ENCODE results near the gene SCGB2A2.

The SCGB2A2 gene

GRCh38 chr11:62269654-62270278, at the start of gene SCGB2A2:
SCGB2A2 (plus strand) TSS chr11:62270158; CDS start chr11:62270217, 59 bp downstream.
- no peak for DNase-seq (ENCODE audit: low read depth in 2 of 2)

DNA sequence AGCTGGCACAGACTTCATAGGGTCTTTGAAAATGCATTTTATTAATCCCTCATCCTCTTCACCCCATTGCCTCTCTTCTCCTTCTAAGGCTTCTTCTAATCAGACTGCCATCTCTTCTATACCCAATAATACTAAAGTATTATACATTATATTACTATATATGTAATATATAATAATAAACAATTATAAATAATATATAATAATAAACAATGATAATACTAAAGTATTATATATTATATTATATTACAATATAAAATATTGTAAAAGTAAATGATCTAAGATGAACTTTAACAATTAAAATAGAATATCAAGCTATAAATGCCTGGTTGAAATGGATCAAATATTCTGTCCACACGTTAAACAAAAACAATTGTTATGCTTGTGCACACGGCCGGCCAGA, 48.5 kb upstream of the SCGB2A2 start:
- DNase-seq (ENCODE audit: low read depth in 2 of 2): no peak

DNA sequence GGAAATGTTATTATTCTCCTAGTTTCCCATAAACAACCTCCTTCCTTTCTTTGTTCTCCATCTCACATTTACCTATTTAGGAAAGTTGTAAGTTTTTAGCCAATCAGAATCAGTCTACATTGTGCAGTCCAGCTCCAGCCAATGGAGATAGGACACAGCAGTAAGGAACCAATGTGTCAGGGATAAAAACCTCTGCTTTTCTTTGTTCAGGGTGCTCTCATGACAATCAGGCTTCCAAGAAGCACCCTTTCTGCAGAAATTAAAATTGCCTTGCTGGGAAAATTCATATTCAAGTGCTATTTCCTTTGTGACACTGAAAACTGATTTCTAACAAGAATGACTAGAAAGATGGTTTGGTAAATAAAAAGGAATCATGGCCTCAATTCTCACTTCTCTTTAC, 46.9 kb upstream of the SCGB2A2 start:
- no peak for DNase-seq (ENCODE audit: low read depth in 2 of 2)

- DNase-seq (ENCODE audit: low read depth in 2 of 2): no peak
Observed at GRCh38 chr11:62233730-62234129, 36.2 kb upstream of the SCGB2A2 start.

DNA sequence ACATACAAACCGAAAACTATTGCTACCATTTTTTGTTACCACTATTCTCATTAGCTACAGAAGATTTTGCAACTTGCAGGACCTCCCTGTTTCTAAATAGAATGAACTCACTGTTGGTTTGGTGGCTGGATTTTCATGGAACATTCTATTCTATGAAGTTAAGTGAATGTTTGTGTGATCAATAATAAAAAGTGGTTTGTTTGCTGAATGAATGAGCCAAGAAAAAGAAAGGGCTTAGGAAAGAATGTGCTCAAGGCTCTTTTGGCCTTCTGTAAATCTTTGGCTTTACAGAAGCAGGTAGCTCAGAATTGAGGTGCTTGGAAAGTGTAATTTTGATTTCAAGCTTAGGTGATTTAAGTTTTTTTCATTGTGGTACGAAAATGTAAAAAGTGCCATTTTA, 33.8 kb upstream of the SCGB2A2 start:
- no peak for DNase-seq (ENCODE audit: low read depth in 2 of 2)

DNA sequence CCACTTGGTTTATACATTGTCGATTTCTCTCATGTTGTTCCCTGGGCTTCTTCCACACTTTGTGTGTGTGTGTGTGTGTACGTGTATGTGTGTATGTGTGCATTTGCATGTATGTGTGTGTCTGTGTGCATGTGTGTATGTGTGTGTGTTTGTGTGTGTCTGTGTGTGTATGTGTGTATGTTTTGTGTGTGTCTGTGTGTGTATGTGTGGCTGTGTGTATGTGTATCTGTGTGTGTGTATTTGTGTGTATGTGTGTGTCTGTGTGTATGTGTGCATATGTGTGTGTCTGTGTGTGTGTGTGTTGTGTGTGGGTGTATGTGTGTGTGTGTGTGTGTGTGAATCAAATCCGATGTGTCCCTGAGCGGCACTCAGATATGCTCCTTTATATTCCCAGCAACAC, 32.5 kb upstream of the SCGB2A2 start:
- no peak for DNase-seq (ENCODE audit: low read depth in 2 of 2)

DNA sequence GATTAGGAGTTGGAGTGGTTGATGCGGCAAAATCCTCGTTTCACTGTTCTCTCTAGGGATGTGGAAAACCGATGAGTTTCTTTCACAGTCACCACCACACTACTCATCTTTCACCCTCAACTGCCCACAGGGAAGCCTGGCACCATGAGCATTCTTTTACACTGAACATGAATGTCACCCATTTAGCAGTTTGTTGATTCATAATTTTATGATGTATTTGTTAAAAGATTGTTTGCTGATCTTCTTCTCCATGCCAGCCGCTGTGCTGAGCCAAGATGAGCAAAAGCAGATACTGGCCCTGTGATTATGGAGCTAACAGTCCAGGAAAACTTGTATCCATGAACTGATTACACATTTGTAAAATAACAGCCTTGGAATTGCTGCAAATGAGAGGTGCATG, 31.8 kb upstream of the SCGB2A2 start:
- no peak for DNase-seq (ENCODE audit: low read depth in 2 of 2)

DNA sequence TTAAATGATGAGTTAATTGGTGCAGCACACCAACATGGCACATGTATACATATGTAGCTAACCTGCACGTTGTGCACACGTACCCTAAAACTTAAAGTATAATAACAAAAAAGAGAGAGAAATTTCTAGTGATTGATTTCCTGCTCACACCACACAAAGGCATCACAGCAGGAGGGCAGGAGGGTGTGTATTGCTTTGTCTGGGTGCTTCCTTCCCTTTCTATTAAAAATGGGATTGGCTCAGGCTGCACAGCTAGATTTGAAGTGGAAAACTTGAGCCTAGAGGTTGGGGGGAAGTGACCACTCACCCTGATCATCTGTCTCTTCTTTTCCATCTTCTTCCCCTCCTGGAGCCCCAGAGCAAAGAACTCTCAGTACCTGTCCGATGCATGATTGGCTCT, 28.9 kb upstream of the SCGB2A2 start:
- no peak for DNase-seq (ENCODE audit: low read depth in 2 of 2)

DNA sequence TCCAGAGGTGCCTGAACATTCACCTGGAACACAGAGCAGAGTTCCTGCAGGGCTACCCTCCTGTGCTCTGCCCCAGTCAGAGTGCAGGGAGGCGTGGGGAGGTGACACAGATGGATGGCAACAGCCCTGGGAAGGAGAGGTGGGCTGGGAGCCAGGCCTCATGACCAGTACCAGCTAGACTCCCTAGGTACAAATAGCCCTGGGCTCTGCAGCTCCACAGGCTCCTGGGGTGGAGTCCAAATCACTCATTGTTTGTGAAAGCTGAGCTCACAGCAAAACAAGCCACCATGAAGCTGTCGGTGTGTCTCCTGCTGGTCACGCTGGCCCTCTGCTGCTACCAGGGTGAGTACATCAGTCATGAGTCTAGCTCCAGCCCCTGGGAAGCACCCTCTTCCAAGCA, 27.9 kb upstream of the SCGB2A2 start, which contains the start of gene SCGB1D2:
Gene SCGB1D2, plus strand, starts transcription at position 219 of the 400 bp plus-strand sequence. Its CDS starts 69 bp downstream, at position 288.
- DNase-seq (ENCODE audit: low read depth in 2 of 2): no peak

GRCh38 chr11:62245271-62245753, 24.6 kb upstream of the SCGB2A2 start:
- DNase-seq (ENCODE audit: low read depth in 2 of 2): peak in 1 of 2 donors; percentile 6

GRCh38 chr11:62251698-62252097, 18.3 kb upstream of the SCGB2A2 start:
- DNase-seq (ENCODE audit: low read depth in 2 of 2): no peak

DNA sequence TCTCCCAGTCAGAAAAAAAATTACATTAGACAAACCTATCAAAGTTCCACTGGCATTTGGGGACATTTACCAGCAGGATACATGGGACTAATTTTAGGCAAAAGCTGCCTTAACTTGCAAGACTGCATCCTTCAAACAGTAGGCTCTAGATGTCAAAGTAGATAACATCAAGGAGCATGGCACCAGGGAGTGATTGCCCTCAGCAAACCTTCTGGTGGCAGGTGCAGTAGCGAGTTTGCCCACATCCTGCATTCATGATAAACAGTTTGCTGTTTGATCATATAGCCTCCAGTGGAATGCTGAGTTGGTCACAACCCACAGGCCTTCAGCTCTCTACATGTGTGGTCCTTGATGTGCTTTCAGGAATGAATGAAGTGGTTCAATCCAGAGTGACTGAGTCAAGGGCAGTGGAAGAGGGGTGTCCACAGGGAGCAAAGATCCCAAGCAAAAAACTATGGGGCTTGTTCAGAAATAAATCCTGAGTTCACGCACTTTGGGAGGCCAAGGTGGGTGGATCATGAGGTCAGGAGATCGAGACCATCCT, 15.9 kb upstream of the SCGB2A2 start:
- no peak for DNase-seq (ENCODE audit: low read depth in 2 of 2)

- no peak for DNase-seq (ENCODE audit: low read depth in 2 of 2)
Observed at GRCh38 chr11:62256281-62256680, 13.7 kb upstream of the SCGB2A2 start.

GRCh38 chr11:62260261-62260953, 9.6 kb upstream of the SCGB2A2 start:
- DNase-seq (ENCODE audit: low read depth in 2 of 2): no peak

GRCh38 chr11:62264004-62264403, 6.0 kb upstream of the SCGB2A2 start:
- no peak for DNase-seq (ENCODE audit: low read depth in 2 of 2)

DNA sequence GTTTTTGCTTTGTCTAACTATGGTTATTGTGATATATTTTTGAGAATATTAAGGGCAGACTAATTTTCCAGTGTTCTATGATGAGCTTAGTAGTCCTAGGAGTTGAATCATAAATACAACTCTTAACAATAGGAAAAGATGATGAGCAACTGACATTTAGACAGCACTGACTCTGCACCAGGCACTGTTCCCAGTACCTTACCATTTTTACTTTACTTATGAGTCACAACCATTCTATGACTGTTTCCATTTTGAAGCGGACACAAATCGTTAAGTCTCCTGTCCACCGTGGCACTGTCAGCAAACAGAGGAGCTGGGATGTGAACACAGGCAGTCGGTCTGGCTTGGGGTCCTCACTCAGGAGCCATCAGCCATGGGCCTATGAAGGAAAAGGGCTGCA, 3.4 kb upstream of the SCGB2A2 start:
- DNase-seq (ENCODE audit: low read depth in 2 of 2): peak in 1 of 2 donors; percentile 9

- DNase-seq (ENCODE audit: low read depth in 2 of 2): no peak
Observed at GRCh38 chr11:62267050-62267449, 2.9 kb upstream of the SCGB2A2 start.

GRCh38 chr11:62267576-62267975, 2.4 kb upstream of the SCGB2A2 start:
- DNase-seq (ENCODE audit: low read depth in 2 of 2): no peak

DNA sequence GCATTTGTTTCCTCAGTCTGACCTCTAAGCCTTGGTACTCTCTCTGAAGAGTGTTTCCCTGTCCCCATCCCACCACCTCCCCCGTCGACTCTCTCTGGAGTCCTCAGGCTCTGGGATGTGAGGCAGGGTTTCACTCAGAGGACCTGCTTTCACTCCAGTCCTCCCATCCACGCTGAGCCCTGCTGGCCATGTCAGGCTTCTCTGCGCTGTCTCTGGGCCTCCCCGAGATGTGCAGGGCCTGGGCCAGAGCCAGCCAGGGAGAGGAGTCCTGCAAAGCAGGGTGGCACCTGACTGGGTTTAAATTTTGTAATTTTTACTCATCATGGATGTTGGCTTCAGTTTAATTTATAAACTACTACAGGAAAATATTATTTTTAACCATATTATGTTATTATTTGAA, 3.3 kb downstream of the SCGB2A2 start:
- no peak for DNase-seq (ENCODE audit: low read depth in 2 of 2)

DNA sequence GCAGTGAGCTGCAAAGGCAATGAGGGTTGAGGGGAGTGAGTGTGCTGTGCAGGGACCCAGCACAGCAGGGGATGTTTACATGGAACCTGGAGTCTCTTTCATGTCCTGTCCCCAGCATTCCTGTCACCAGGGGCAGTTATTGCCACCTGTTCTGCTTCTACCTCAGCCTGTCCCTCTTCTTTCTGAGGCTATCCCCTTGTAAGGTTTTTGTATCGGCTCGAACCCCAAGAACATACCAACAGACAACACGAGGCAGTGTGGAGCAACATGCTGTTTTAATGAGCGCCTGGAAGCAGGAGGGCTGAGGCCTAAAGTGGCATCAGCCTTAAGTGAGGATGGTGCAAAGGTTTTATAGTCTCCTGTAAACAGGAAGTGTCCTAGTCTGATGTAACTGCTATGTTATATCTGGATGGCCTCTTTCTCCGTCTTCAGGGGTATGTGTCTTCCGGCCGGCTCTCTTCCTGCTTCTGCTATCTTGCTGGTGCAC, 3.9 kb downstream of the SCGB2A2 start:
- DNase-seq (ENCODE audit: low read depth in 2 of 2): no peak

DNA sequence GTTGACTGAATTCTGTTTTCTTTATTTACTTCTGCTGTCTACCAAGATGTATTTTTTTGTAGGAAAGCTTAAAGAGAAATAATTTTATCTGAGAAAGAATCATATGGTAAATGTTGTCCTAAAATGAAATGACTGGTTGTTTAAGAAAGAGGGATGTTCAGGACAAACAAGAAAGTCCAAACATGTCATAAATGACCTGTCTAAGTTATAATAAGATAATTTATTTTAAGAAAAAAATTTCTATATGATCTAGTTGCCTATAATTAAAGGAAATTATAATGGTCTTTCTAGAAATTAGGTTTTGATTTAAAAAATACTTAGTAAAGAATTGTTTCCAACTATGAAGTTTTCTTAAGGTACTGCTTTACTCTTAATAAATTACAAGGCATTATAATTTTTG, 10.5 kb downstream of the SCGB2A2 start:
- DNase-seq (ENCODE audit: low read depth in 2 of 2): no peak

- DNase-seq (ENCODE audit: low read depth in 2 of 2): no peak
Observed at GRCh38 chr11:62295504-62295903, 25.5 kb downstream of the SCGB2A2 start.

- no peak for DNase-seq (ENCODE audit: low read depth in 2 of 2)
Observed at GRCh38 chr11:62298975-62299374, 29.0 kb downstream of the SCGB2A2 start, which contains the start of gene SCGB1D4. SCGB1D4 (minus strand) TSS chr11:62299075; CDS start chr11:62299010, 65 bp downstream.
